Parathyroid adenoma (tissue), 2 donors: ENCODE results near the gene CPT1B.
"Not testable (repeated sequence)": the region's sequence is repeated elsewhere in the genome, so short reads cannot be mapped to it uniquely, and the experiment has no call there.

Source experiments
- H2AFZ ChIP-seq: fragments of 300-600 bp; sonication (generic); one replicate; pipeline ENCODE4 v1.7.0; 2017; ENCODE audit warnings: antibody characterized with exemption, mild to moderate bottlenecking
- H3K27ac ChIP-seq: fragments of 300-600 bp; sonication (generic); one replicate; pipeline ENCODE4 v1.7.0; 2017
- H3K27me3 ChIP-seq: fragments of 300-600 bp; sonication (generic); one replicate; pipeline ENCODE4 v1.7.0; 2017; ENCODE audit warnings: low read length; ENCODE audit not compliant: control insufficient read depth, insufficient read depth
- H3K36me3 ChIP-seq: fragments of 300-600 bp; sonication (generic); one replicate; pipeline ENCODE4 v1.7.0; 2017; ENCODE audit warnings: low read length; ENCODE audit not compliant: control insufficient read depth, insufficient read depth
- H3K4me1 ChIP-seq: fragments of 300-600 bp; sonication (generic); one replicate; pipeline ENCODE4 v1.7.0; 2017; ENCODE audit warnings: control low read depth
- H3K4me2 ChIP-seq: fragments of 300-600 bp; sonication (generic); one replicate; pipeline ENCODE4 v1.7.0; 2017; ENCODE audit warnings: low read length
- H3K4me3 ChIP-seq: fragments of 300-600 bp; sonication (generic); one replicate; pipeline ENCODE4 v1.7.0; 2017; ENCODE audit warnings: low read depth, low read length
- H3K79me2 ChIP-seq: fragments of 300-600 bp; sonication (generic); one replicate; pipeline ENCODE4 v1.7.0; 2017; ENCODE audit warnings: control low read depth
- H3K9ac ChIP-seq: fragments of 300-600 bp; sonication (generic); one replicate; pipeline ENCODE4 v1.7.0; 2017; ENCODE audit warnings: mild to moderate bottlenecking
- H3K9me3 ChIP-seq: fragments of 300-600 bp; sonication (generic); one replicate; pipeline ENCODE4 v1.7.0; 2017; ENCODE audit warnings: low read length; ENCODE audit not compliant: control insufficient read depth
- CTCF ChIP-seq: fragments of 300-600 bp; sonication (generic); IDR thresholded peaks from one replicate; pipeline ENCODE4 v1.7.0; 2017; ENCODE audit warnings: antibody characterized with exemption, mild to moderate bottlenecking
- donor health status: primary hyperparathyroidism.

Gene CPT1B

GRCh38 chr22:50522208-50522805 is 55.9 kb downstream of the CPT1B start:
- H3K36me3 ChIP-seq: no peaks in the 10 kb centered on the region
- H3K9me3 ChIP-seq: no peaks in the 10 kb centered on the region
- TF ChIP-seq CTCF: no peak
- no peaks in the 10 kb centered on the region for H3K27me3 ChIP-seq
- H3K4me2 ChIP-seq: no peak overlapping the region
- peaks cover 4% of the 10 kb centered on the region for H3K4me1 ChIP-seq
- H3K4me3 ChIP-seq: no peak overlapping the region
- H3K9ac ChIP-seq: no peak overlapping the region
- H3K79me2 ChIP-seq: peaks cover 6% of the 10 kb centered on the region
- H2AFZ ChIP-seq: no peak overlapping the region
- H3K27ac ChIP-seq: no peak overlapping the region

- H3K79me2 ChIP-seq: peaks cover 12% of the 10 kb centered on the region
- no peaks in the 10 kb centered on the region for H3K27me3 ChIP-seq
- no peak overlapping the region for H3K4me3 ChIP-seq
- H3K9me3 ChIP-seq: no peaks in the 10 kb centered on the region
- no peak overlapping the region for H3K9ac ChIP-seq
- no peak for TF ChIP-seq CTCF
- H3K4me1 ChIP-seq: no peaks in the 10 kb centered on the region
- H3K4me2 ChIP-seq: no peak overlapping the region
- H3K27ac ChIP-seq: no peak overlapping the region
- H3K36me3 ChIP-seq: no peaks in the 10 kb centered on the region
- no peak overlapping the region for H2AFZ ChIP-seq
Observed at GRCh38 chr22:50521710-50522109, 56.5 kb downstream of the CPT1B start.

DNA sequence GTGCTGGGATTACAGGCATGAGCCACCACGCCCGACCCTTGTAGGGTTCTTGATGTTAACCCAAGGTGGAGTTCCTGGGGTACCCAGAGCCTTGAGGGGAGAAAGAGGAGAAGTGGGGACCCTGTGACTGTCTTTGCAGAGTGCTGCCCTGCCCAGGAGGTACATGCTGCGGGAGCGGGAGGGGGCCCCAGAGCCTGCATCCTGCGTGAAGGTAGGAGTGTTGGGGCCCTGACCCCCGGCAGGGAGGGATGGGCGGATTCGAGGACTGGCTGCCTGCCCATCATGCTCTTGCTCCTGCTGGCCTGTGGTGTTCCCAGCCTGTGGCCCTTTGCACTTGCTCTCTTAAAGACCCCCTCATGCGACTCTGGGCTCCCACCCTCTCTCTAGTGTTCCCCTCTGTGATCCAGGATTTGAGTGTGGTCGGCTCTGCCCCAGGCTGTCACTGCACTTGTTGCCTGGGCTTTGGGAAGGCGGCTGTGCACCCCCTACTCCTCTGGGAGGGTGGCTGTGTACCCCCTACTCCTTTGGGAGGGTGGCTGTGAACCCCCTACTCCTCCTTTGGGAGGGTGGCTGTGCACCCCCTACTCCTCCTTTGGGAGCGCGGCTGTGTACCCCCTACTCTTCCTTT is 57.3 kb downstream of the CPT1B start:
- no peak for TF ChIP-seq CTCF

GRCh38 chr22:50520184-50520583 is 58.0 kb downstream of the CPT1B start:
- not testable (repeated sequence) for H3K36me3 ChIP-seq

More for the DNA sequence above, 57.3 kb downstream of the CPT1B start:
- Histone ChIP-seq H3K27ac (no peak overlapping the region), H3K27me3 (no peaks in the 10 kb centered on the region), H3K9ac (no peak overlapping the region), H3K9me3 (no peaks in the 10 kb centered on the region), H3K79me2 (peaks cover 17% of the 10 kb centered on the region), H3K4me3 (no peak overlapping the region), H3K36me3 (no peaks in the 10 kb centered on the region), H3K4me2 (no peak overlapping the region), H2AFZ (no peak overlapping the region), H3K4me1 (no peaks in the 10 kb centered on the region)

GRCh38 chr22:50519151-50519550 is 59.1 kb downstream of the CPT1B start:
- Histone ChIP-seq H3K27ac (no peak overlapping the region), H3K36me3 (no peaks in the 10 kb centered on the region), H3K9me3 (no peaks in the 10 kb centered on the region), H3K27me3 (no peaks in the 10 kb centered on the region), H3K4me2 (no peak overlapping the region), H3K4me1 (no peaks in the 10 kb centered on the region), H3K79me2 (peaks cover 20% of the 10 kb centered on the region), H3K9ac (no peak overlapping the region), H3K4me3 (no peak overlapping the region), H2AFZ (no peak overlapping the region)
- no peak for TF ChIP-seq CTCF

More at GRCh38 chr22:50520184-50520583, 58.0 kb downstream of the CPT1B start:
- not testable (repeated sequence) for H2AFZ ChIP-seq, H3K9ac ChIP-seq, H3K27ac ChIP-seq, H3K4me2 ChIP-seq, H3K27me3 ChIP-seq, H3K4me1 ChIP-seq, H3K9me3 ChIP-seq, H3K4me3 ChIP-seq
- H3K79me2 ChIP-seq: peaks cover 20% of the 10 kb centered on the region
